Fibroblast of villous mesenchyme (primary cell): ENCODE data around the gene HES7. TPM values are rescaled to one million over a fixed set of nuclear protein-coding genes. Genes with fewer than 3 reads are reported as not detected.

Source experiments
- DNase-seq: peaks from one replicate; pipeline ENCODE4 v3.0.0-alpha.2; 2010; ENCODE audit warnings: low read depth
- H3K4me3 ChIP-seq: 2 replicates; pipeline ENCODE4 v1.5.1; 2011; ENCODE audit warnings: low read depth, mild to moderate bottlenecking, low read length
- total RNA-seq: library from RNA; depleted of rRNA; stranded (reverse); fragments of >200 nt; gene quantifications from 2 replicates; pipeline ENCODE4 v1.2.3, GENCODE V29; 2012
- TF ChIP-seq, protein P1 (sequence below): IDR thresholded peaks from 2 replicates; pipeline ENCODE4 v1.5.1; 2012; ENCODE audit warnings: low read depth, mild to moderate bottlenecking, low read length; ENCODE audit not compliant: insufficient read depth

HES7 gene
- total RNA-seq, 1 donor = not detected

DNA sequence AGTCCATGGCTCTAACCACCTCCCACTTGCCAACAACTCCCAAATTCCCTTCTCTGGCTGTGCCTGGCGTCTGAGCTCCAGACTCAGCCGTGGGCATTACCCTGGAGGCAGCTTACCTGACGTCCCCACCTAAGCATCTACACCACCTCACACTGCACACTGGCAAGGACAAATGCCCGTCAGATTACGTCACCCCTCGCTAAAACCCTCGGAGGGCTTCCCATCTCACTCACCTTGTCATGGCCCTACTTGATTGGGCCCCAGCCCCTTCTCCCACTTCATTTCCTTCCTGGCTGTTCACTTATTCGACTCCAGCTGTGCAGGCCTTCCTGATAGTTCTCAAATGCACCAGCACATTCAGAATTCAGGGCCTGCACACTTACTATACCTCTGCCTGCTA lies 19.0 kb downstream of the HES7 start:
- DNase-seq = no peak
- TF ChIP-seq, protein P1, sequence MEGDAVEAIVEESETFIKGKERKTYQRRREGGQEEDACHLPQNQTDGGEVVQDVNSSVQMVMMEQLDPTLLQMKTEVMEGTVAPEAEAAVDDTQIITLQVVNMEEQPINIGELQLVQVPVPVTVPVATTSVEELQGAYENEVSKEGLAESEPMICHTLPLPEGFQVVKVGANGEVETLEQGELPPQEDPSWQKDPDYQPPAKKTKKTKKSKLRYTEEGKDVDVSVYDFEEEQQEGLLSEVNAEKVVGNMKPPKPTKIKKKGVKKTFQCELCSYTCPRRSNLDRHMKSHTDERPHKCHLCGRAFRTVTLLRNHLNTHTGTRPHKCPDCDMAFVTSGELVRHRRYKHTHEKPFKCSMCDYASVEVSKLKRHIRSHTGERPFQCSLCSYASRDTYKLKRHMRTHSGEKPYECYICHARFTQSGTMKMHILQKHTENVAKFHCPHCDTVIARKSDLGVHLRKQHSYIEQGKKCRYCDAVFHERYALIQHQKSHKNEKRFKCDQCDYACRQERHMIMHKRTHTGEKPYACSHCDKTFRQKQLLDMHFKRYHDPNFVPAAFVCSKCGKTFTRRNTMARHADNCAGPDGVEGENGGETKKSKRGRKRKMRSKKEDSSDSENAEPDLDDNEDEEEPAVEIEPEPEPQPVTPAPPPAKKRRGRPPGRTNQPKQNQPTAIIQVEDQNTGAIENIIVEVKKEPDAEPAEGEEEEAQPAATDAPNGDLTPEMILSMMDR = no peak
- no peak overlapping the region for H3K4me3 ChIP-seq

DNA sequence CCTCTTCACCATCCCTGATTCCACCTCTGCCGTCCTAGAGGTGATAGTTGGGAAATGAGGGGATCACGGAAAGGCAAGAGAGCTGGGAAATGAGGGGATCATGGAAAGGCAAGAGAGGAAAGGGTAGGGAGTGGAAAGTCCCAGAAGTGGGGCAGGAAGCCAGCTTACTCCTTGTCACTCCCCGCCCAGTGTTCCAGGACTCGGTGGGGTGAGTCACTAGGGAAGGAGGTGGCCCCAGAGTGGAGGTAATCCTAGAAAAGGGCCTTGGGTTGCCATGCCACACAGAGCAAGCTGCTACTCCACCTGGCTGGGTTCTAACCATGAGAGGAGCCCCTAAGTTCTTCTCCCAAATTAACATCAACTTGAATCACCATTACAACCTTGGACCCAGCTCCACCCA lies 20.4 kb downstream of the HES7 start:
- TF ChIP-seq, protein P1 = no peak
- H3K4me3 ChIP-seq = no peak overlapping the region
- DNase-seq = no peak

DNA sequence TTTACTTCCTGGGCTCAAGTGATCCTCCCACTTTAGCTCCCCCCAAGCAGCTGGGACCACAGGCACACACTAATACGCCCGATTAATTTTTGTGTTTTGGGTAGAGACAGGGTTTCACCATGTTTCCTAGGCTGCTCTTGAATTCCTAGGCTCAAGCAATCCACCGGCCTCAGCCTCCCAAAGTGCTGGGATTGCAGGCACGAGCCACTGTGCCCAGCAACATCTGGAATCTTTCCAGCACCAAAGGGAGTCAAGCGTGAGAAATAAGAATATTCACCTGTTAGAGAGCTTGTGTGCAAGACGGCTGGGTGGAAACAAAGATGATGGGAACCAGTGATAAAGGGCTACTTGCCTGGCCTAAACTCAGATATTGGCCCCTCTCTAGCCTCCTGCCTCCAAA lies 22.2 kb downstream of the HES7 start:
- TF ChIP-seq, protein P1 = no peak
- no peak for DNase-seq
- H3K4me3 ChIP-seq = no peak overlapping the region

DNA sequence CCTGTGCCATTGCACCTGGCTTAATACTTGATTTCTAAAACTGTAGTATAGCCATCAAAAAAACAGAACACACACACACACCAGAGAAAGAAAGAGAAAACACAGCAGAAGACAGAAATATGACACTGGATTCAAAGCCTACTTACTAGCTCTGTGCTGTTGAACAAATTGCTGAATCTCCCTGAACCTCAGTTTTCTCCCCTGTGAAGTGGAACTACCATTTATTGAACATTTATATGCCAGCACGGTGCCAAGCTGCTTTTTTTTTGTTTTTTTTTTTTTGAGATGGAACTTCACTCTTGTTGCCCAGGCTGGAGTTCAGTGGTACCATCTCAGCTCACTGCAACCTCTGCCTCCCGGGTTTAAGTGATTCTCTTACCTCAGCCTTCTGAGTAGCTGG lies 23.1 kb downstream of the HES7 start:
- DNase-seq = no peak
- TF ChIP-seq, protein P1 = no peak
- no peak overlapping the region for H3K4me3 ChIP-seq

DNA sequence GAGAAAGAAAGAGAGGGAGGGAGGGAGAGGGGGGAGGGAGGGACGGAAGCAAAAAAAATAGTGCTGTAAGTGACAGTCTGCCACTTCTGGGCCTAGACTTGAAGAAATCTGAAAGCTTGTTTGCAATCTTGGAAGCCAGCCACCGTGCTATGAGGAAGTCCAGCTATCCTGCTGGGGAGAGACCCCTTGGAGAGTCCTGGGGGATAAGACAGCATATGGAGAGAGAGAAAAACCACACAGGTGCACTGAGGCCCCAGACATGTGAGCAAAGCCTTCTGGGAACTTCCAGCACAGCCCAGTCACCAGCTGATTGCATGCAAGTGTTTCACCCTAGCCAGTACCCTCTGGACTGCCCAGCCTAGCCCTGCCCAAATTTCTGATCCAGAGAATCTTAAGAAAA lies 23.8 kb downstream of the HES7 start:
- H3K4me3 ChIP-seq = no peak overlapping the region
- no peak for DNase-seq
- TF ChIP-seq, protein P1 = no peak

DNA sequence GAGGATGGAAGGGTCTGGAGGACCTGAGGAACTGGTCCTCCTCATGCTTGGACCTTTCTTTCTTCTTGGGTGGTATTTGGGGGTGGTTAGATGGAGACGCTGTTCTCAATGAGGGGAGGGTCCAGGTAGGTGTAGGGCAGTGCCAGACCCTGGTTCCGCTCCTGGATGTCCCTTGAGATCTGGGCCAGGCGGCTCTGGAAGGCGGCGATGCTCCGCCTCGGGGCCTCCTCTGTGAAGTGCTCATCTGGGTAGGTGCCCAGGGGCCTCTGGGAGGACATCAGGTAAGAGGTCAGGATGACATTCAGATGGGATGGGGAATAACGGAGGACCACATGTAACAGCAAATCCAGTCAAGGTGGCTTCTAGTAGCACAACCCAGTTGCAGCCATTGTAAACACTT lies 27.4 kb downstream of the HES7 start:
- H3K4me3 ChIP-seq = no peak overlapping the region
- no peak for DNase-seq
- TF ChIP-seq, protein P1 = no peak

DNA sequence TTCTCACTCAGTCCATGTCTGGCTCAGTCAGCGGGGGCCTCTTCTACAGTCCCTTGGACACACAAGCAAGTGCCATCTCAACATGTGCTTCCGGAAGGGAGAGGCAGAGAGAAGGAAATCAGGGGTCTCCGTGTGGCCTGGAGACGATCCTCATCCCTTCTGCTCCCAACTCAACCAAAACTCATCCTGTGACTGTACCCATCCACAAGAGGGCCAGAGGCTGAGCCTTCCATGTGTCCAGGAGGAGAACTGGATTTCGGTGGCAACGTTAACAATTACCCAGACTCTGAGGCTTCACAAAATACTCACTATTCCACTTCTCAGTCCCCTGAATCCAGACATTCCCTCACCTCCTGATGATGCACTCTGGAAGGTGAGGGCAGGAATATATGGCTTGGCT lies 28.5 kb downstream of the HES7 start:
- TF ChIP-seq, protein P1 = no peak
- no peak for DNase-seq
- no peak overlapping the region for H3K4me3 ChIP-seq
